HepG2 (cell line): ENCODE measurements around the gene PBX1. TPM values are rescaled to one million over a fixed set of nuclear protein-coding genes. Genes with fewer than 3 reads are reported as not detected.

Experiments used
- ATAC-seq: fragments of 200-7000 bp; cut with Tn5 transposase; 3 replicates; pipeline ENCODE4 v1.9.1; 2020; ENCODE audit warnings: mild to moderate bottlenecking, moderate library complexity
- BruUV-seq: library from RNA; stranded (reverse); fragments of 400-500 nt; replicated peaks from 2 replicates; lab custom pipeline; 2021; lab: Mats Ljungman, UMichigan
- CTCF ChIA-PET: fragments of 300-600 bp; formaldehyde crosslinking; extraction: SDS; loops from one replicate; lab custom pipeline; 2021; ENCODE audit warnings: low total read pairs, inconsistent platforms, low intra/inter-chr PET ratio; lab: Yijun Ruan, JAX
- POLR2A ChIA-PET: fragments of 350-600 bp; sonication (Branson Sonifier 250); formaldehyde crosslinking; loops from one replicate; lab custom pipeline; 2020; ENCODE audit warnings: antibody characterized with exemption, inconsistent platforms; lab: Yijun Ruan, JAX
- DNase-seq: peaks from one replicate; pipeline ENCODE4 v3.0.0-alpha.2; 2015; ENCODE audit warnings: low spot score
- FAIRE-seq: peaks from 3 replicates; lab custom pipeline; 2011; peaks lifted over from hg19 to GRCh38; lab: Jason Lieb, UNC
- H2AFZ ChIP-seq: one replicate; pipeline ENCODE4 v1.6.1; 2011; ENCODE audit warnings: low read length, inconsistent platforms
- H3K27ac ChIP-seq: fragments of 300-600 bp; 3 replicates; pipeline ENCODE4 v1.8.0; 2011; ENCODE audit warnings: mixed run types, mild to moderate bottlenecking, mixed read lengths, low read length, inconsistent platforms; ENCODE audit not compliant: insufficient read depth; ENCODE audit errors: extremely low read length
- H3K27me3 ChIP-seq, 2 experiments: fragments of 200-600 bp in 1 of 2; 2 replicates in 1 of 2; 3 replicates in 1 of 2; pipeline versions ENCODE4 v1.6.0 to v1.8.0; 2011; ENCODE audit warnings: low read length in 2 of 2, mild to moderate bottlenecking in 2 of 2, moderate library complexity in 2 of 2, inconsistent platforms in 1 of 2; ENCODE audit not compliant: insufficient read depth in 2 of 2, control insufficient read depth in 1 of 2
- H3K36me3 ChIP-seq, 2 experiments: fragments of 200-600 bp in 1 of 2; replicated peaks in 1 of 2; 2 replicates in 1 of 2; 3 replicates in 1 of 2; pipeline versions ENCODE4 v1.5.1 to v1.8.0; 2011; ENCODE audit warnings: low read length in 2 of 2, inconsistent platforms in 1 of 2; ENCODE audit not compliant: insufficient read depth in 2 of 2, control insufficient read depth in 1 of 2
- H3K4me1 ChIP-seq: 2 replicates; pipeline ENCODE4 v1.5.1; 2012; ENCODE audit warnings: low read length, inconsistent platforms; ENCODE audit not compliant: insufficient read depth
- H3K4me2 ChIP-seq: 2 replicates; pipeline ENCODE4 v1.6.0; 2011; ENCODE audit warnings: low read depth, low read length, inconsistent platforms
- H3K4me3 ChIP-seq, 3 experiments: fragments of 200-600 bp in 1 of 3; sonication (generic), shearing (Covaris generic) in 1 of 3; replicated peaks in 1 of 3; 2 replicates each; pipeline ENCODE4 v1.5.1; 2011 to 2016; ENCODE audit warnings: low read length in 3 of 3, inconsistent platforms in 2 of 3, low read depth in 2 of 3, mild to moderate bottlenecking in 2 of 3, control low read depth in 1 of 3, mixed read lengths in 1 of 3; ENCODE audit not compliant: insufficient read depth in 1 of 3
- H3K79me2 ChIP-seq: one replicate; pipeline ENCODE4 v1.6.1; 2011; ENCODE audit warnings: low read length, inconsistent platforms; ENCODE audit not compliant: insufficient read depth
- H3K9ac ChIP-seq: 2 replicates; pipeline ENCODE4 v1.6.0; 2011; ENCODE audit warnings: mild to moderate bottlenecking, low read depth, low read length, inconsistent platforms; ENCODE audit not compliant: insufficient read depth
- H3K9me3 ChIP-seq: 2 replicates; pipeline ENCODE4 v1.5.1; 2012; ENCODE audit warnings: mild to moderate bottlenecking, low read length
- H4K20me1 ChIP-seq: 2 replicates; pipeline ENCODE4 v1.6.0; 2011; ENCODE audit warnings: inconsistent platforms, mild to moderate bottlenecking, low read length, moderate library complexity; ENCODE audit not compliant: insufficient read depth
- ATF7 ChIP-seq, 2 experiments: fragments of 450-650 bp in 1 of 2; sonication (generic) in 1 of 2; formaldehyde crosslinking in 1 of 2; IDR thresholded peaks; 2 replicates each; pipeline versions ENCODE4 v1.4.0 to v1.6.1; 2016 to 2020; ENCODE audit warnings: antibody characterized with exemption in 1 of 2, mild to moderate bottlenecking in 1 of 2, missing genetic modification reagents in 1 of 2
- FIP1L1 ChIP-seq: fragments of 200-400 bp; formaldehyde crosslinking; IDR thresholded peaks from 2 replicates; pipeline ENCODE4 v1.6.1; 2018; ENCODE audit warnings: low read depth, mild to moderate bottlenecking, low read length, moderate library complexity, borderline replicate concordance; ENCODE audit not compliant: insufficient read depth
- MTA3 ChIP-seq: sonication (generic); formaldehyde crosslinking; IDR thresholded peaks from 2 replicates; pipeline ENCODE4 v1.4.0; 2020; ENCODE audit warnings: missing genetic modification reagents
- RBM39 ChIP-seq: fragments of 200-400 bp; formaldehyde crosslinking; IDR thresholded peaks from one replicate; pipeline ENCODE4 v1.6.1; 2018; ENCODE audit warnings: antibody characterized with exemption, mild to moderate bottlenecking, low read depth, low read length; ENCODE audit not compliant: poor library complexity, severe bottlenecking
- RFXANK ChIP-seq: IDR thresholded peaks from 2 replicates; pipeline ENCODE4 v1.6.1; 2016
- RNF219 ChIP-seq: sonication (generic); formaldehyde crosslinking; IDR thresholded peaks from 2 replicates; pipeline ENCODE4 v1.5.0; 2020; ENCODE audit warnings: mild to moderate bottlenecking, missing genetic modification reagents
- ZNF275 ChIP-seq: sonication (generic); formaldehyde crosslinking; IDR thresholded peaks from 2 replicates; pipeline ENCODE4 v1.8.0; 2022; ENCODE audit warnings: missing genetic modification reagents, mild to moderate bottlenecking, inconsistent platforms, borderline replicate concordance
- ZNF782 ChIP-seq: sonication (generic); formaldehyde crosslinking; IDR thresholded peaks from 2 replicates; pipeline ENCODE4 v1.4.0; 2020; ENCODE audit warnings: missing genetic modification reagents, mild to moderate bottlenecking, borderline replicate concordance
- ZNF816 ChIP-seq: sonication (generic); formaldehyde crosslinking; IDR thresholded peaks from 2 replicates; pipeline ENCODE4 v1.8.0; 2022; ENCODE audit warnings: missing genetic modification reagents, mild to moderate bottlenecking, borderline replicate concordance
- WGBS: methylation state at CpG from one replicate; pipeline ENCODE4 v1.1.6; 2017; ENCODE audit warnings: low lambda C conversion rate; 5-methylcytosine and 5-hydroxymethylcytosine counted together
- in situ Hi-C: cut with HindIII; loops from 2 replicates; pipeline ENCODE4 v1.10.0; 2017; ENCODE audit warnings: low pct_unique_long_range_greater_than_20kb; ENCODE audit not compliant: extremely low pct_ligation_motif_present
- intact Hi-C: fragments of 100-400 bp; cut with micrococcal nuclease; formaldehyde crosslinking; loops from one replicate; pipeline ENCODE4 v1.10.0; 2022; ENCODE audit not compliant: unreplicated experiment
- polyA plus RNA-seq, 8 experiments: library from polyadenylated mRNA; depleted of rRNA in 3 of 8; stranded (reverse) in 7 of 8; unstranded in 1 of 8; fragments of >200 nt; fragmentation: Illumina TruSeq in 4 of 8; extraction: Trizol in 4 of 8; gene quantifications; 2 replicates each; pipeline versions ENCODE4 v1.2.1 to v1.2.3, GENCODE V29; 2011 to 2016; ENCODE audit warnings: low read depth in 4 of 8, missing spikeins in 1 of 8, mixed read lengths in 1 of 8; ENCODE audit not compliant: insufficient read depth in 1 of 8
- total RNA-seq, 5 experiments: library from RNA; depleted of rRNA; stranded (reverse); fragments of >200 nt; fragmentation: Illumina TruSeq; extraction: Trizol; gene quantifications; 2 replicates each; pipeline ENCODE4 v1.2.3, GENCODE V29; 2016; ENCODE audit warnings: low read depth in 1 of 5

Gene PBX1
- total and polyA plus RNA-seq, 2 of the 13 experiments (the other 11 are each of a cell fraction or from before 2014, with no cell fraction given), result 0.24 TPM; not detected in 1

- TF ChIP-seq FIP1L1, result no peak
- TF ChIP-seq, all 625 proteins: peak for 0
These were observed 206.6 kb downstream of the PBX1 start (continued) for GRCh38 chr1:164765557-164765956.

GRCh38 chr1:164765992-164766720 is 207.2 kb downstream of the PBX1 start:
- Histone ChIP-seq H3K27ac (no peak overlapping the region), H3K79me2 (no peaks in the 10 kb centered on the region), H3K9me3 (no peaks in the 10 kb centered on the region), H4K20me1 (no peaks in the 10 kb centered on the region), H3K9ac (no peak overlapping the region), H2AFZ (no peak overlapping the region), H3K4me2 (no peak overlapping the region), H3K27me3 (no peaks in the 10 kb centered on the region), H3K36me3 (no peaks in the 10 kb centered on the region), H3K4me1 (no peaks in the 10 kb centered on the region; the same call in 1 of the 2 replicates), H3K4me3 (no peak overlapping the region)
- DNase-seq, result no peak
- no peak for ATAC-seq
- FAIRE-seq, result no peak
- BruUV-seq, result no TSS peak
- WGBS, result 4% methylated on average over 1 of the region's 1 CpG
- in situ Hi-C loops (no loop called here), intact Hi-C loops (no loop called here)
- CTCF ChIA-PET, result no interaction called here
- POLR2A ChIA-PET, result no interaction called here
- TF ChIP-seq ZNF816 (CRISPR knock-in tag) (no peak), ATF7 (IDR thresholded peaks at IDR 0.05) (0 out of 2 replicates have a peak, but pooled peaks have one; percentile 23), ATF7 (CRISPR knock-in tag; IDR thresholded peaks at IDR 0.05) (no peak)

- in situ Hi-C loops (no loop called here), intact Hi-C loops (no loop called here)
- Histone ChIP-seq H4K20me1 (no peaks in the 10 kb centered on the region), H3K27ac (no peak overlapping the region), H3K4me1 (no peaks in the 10 kb centered on the region; the same call in 1 of the 2 replicates), H3K4me3 (no peak overlapping the region), H3K4me2 (no peak overlapping the region), H3K27me3 (no peaks in the 10 kb centered on the region), H3K9ac (no peak overlapping the region), H3K36me3 (no peaks in the 10 kb centered on the region), H2AFZ (no peak overlapping the region), H3K9me3 (no peaks in the 10 kb centered on the region), H3K79me2 (no peaks in the 10 kb centered on the region)
- FAIRE-seq (no peak), DNase-seq (no peak), ATAC-seq (no peak)
- no TSS peak for BruUV-seq
- WGBS, result 46% methylated on average over 3 of the region's 3 CpGs
- POLR2A ChIA-PET, result no interaction called here
- CTCF ChIA-PET, result no interaction called here
- TF ChIP-seq RNF219 (CRISPR knock-in tag), result no peak
- no peak for TF ChIP-seq MTA3
- TF ChIP-seq RBM39, result no peak
- TF ChIP-seq ZNF275, result no peak
- no peak for TF ChIP-seq RFXANK (CRISPR knock-in tag)
- TF ChIP-seq ZNF782 (CRISPR knock-in tag), result no peak
These were observed 208.9 kb downstream of the PBX1 start for GRCh38 chr1:164767752-164768402.
